Right ventricle myocardium inferior (tissue), 1 donor: ENCODE measurements around the gene HHATL. TPM values are rescaled to one million over a fixed set of nuclear protein-coding genes. Genes with fewer than 3 reads are reported as not detected.

Experiments
- ATAC-seq: fragments of 200-7000 bp; cut with Tn5 transposase; one replicate; pipeline ENCODE4 v1.9.1; 2020; ENCODE audit warnings: mild to moderate bottlenecking, moderate library complexity
- DNase-seq: peaks from one replicate; pipeline ENCODE4 v3.0.0; 2021; ENCODE audit errors: missing footprints
- intact Hi-C: fragments of 100-400 bp; cut with DNase I; formaldehyde crosslinking; loops from one replicate; pipeline ENCODE4 v1.11.0; 2022
- total RNA-seq: library from RNA; stranded (reverse); fragmentation: NEBNext Ultra II Directional; extraction: Animal tissue kit (Norgen Biotek cat#: 25700); gene quantifications from one replicate; pipeline ENCODE4 v1.2.1, GENCODE V29; 2021
- donor health status: DM: no; HTN: yes; CAD: no; lungs with severe emphysema.

Gene HHATL
- total RNA-seq, 1 donor from 2014 or later, result 440 TPM

- DNase-seq, result no peak
These were observed 29.5 kb downstream of the HHATL start for GRCh38 chr3:42673082-42673481.

GRCh38 chr3:42672515-42672914 is 30.1 kb downstream of the HHATL start:
- ATAC-seq, result no peak
- intact Hi-C loops, result no loop called here
- DNase-seq, result no peak

More at GRCh38 chr3:42673082-42673481, 29.5 kb downstream of the HHATL start:
- intact Hi-C loops, result no loop called here
- ATAC-seq, result no peak

GRCh38 chr3:42670670-42671069 is 31.9 kb downstream of the HHATL start:
- ATAC-seq, result no peak
- intact Hi-C loops, result no loop called here
- no peak for DNase-seq

- no peak for DNase-seq
- intact Hi-C loops, result no loop called here
- no peak for ATAC-seq
These were observed 32.5 kb downstream of the HHATL start for GRCh38 chr3:42670051-42670576.

GRCh38 chr3:42668793-42669217 is 33.8 kb downstream of the HHATL start:
- intact Hi-C loops, result no loop called here
- ATAC-seq, result no peak
- DNase-seq, result no peak

GRCh38 chr3:42668413-42668760 is 34.2 kb downstream of the HHATL start:
- ATAC-seq, result no peak
- DNase-seq, result no peak
- intact Hi-C loops, result no loop called here

GRCh38 chr3:42667523-42668412 is 34.8 kb downstream of the HHATL start:
- intact Hi-C loops, result no loop called here
- ATAC-seq, result no peak
- DNase-seq, result no peak

- peak; percentile 24 for ATAC-seq
- no peak for DNase-seq
- intact Hi-C loops, result no loop called here
These were observed 35.5 kb downstream of the HHATL start for GRCh38 chr3:42667096-42667522.

GRCh38 chr3:42666577-42666998 is 36.0 kb downstream of the HHATL start:
- DNase-seq (no peak), ATAC-seq (peak; percentile 48)
- intact Hi-C loops, result no loop called here

GRCh38 chr3:42666022-42666421 is 36.6 kb downstream of the HHATL start:
- intact Hi-C loops, result no loop called here
- no peak for DNase-seq
- ATAC-seq, result peak; percentile 7

GRCh38 chr3:42665050-42665878 is 37.3 kb downstream of the HHATL start:
- DNase-seq (no peak), ATAC-seq (no peak)
- intact Hi-C loops, result no loop called here

- ATAC-seq (no peak), DNase-seq (no peak)
- intact Hi-C loops, result no loop called here
These were observed 38.2 kb downstream of the HHATL start for GRCh38 chr3:42664438-42664803.

- intact Hi-C loops, result no loop called here
- ATAC-seq, result no peak
- no peak for DNase-seq
These were observed 38.8 kb downstream of the HHATL start for GRCh38 chr3:42663581-42664437.

GRCh38 chr3:42662813-42663535 is 39.6 kb downstream of the HHATL start:
- ATAC-seq, result no peak
- intact Hi-C loops, result no loop called here
- DNase-seq, result no peak

GRCh38 chr3:42662037-42662812 is 40.4 kb downstream of the HHATL start:
- intact Hi-C loops, result no loop called here

GRCh38 chr3:42661593-42662022 is 41.0 kb downstream of the HHATL start:
- ATAC-seq, result no peak
- intact Hi-C loops, result no loop called here

More at GRCh38 chr3:42662037-42662812, 40.4 kb downstream of the HHATL start:
- ATAC-seq (no peak), DNase-seq (no peak)

GRCh38 chr3:42660898-42661297 is 41.7 kb downstream of the HHATL start:
- DNase-seq (no peak), ATAC-seq (peak; percentile 27)
- intact Hi-C loops, result no loop called here

More at GRCh38 chr3:42661593-42662022, 41.0 kb downstream of the HHATL start:
- DNase-seq, result no peak
